ENCODE results near the gene ATP1B3.

Gene ATP1B3

GRCh38 chr3:141876381-141876890 is at the start of gene ATP1B3:
ATP1B3 (plus strand) TSS chr3:141876643; CDS start chr3:141876802, 159 bp downstream.
- no peak for TF ChIP-seq CTCF (IDR thresholded peaks at IDR 0.05; ENCODE audit: insufficient read depth, missing control alignments)
- DNase-seq (ENCODE audit: insufficient read length, low spot score) (no peak), FAIRE-seq (no peak)

DNA sequence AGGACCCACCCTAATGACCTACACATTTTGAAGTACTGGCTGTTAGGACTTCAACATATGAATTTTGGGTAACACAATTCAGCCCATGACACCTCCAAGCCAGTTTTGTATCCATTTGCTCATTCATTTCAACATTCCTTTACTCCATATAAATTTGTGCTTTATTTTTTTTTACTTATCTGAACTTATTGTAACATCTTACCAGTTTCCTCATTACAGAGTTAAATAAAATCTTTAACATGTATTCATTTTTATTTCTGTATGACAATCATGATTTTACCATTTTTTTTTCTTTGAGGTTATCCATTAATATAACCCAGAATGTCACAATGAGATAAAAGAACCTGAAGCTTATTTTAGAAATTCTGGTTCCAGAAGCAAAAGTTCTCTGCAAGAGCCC is 48.0 kb upstream of the ATP1B3 start:
- TF ChIP-seq CTCF (IDR thresholded peaks at IDR 0.05; ENCODE audit: insufficient read depth, missing control alignments), result no peak
- no peak for DNase-seq (ENCODE audit: insufficient read length, low spot score)
- FAIRE-seq, result no peak

DNA sequence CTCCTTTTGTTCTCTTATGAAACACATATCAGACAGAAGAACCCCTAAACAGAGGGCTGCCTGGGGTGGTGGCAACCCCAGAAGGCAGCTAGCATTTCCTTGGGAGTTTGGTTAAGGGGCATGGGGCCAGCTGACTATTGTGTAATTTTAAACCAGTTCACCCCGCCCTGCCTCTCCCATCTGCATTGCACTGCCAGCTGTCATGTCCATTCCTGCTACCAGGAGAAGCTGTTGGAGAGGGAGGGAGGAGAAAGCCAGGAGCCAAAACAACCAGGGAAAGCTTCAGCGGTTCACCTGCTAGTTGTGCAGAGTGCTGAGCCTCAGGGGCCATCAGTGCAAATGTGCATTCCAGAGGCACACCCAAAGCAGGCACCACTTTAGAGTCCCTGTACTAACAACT is 47.6 kb upstream of the ATP1B3 start:
- DNase-seq (ENCODE audit: insufficient read length, low spot score), result no peak
- no peak for FAIRE-seq
- no peak for TF ChIP-seq CTCF (IDR thresholded peaks at IDR 0.05; ENCODE audit: insufficient read depth, missing control alignments)

GRCh38 chr3:141830508-141830907 is 45.9 kb upstream of the ATP1B3 start:
- DNase-seq (ENCODE audit: insufficient read length, low spot score) (no peak), FAIRE-seq (no peak)
- TF ChIP-seq CTCF (IDR thresholded peaks at IDR 0.05; ENCODE audit: insufficient read depth, missing control alignments), result no peak

GRCh38 chr3:141834292-141834691 is 42.2 kb upstream of the ATP1B3 start:
- no peak for TF ChIP-seq CTCF (IDR thresholded peaks at IDR 0.05; ENCODE audit: insufficient read depth, missing control alignments)
- FAIRE-seq (no peak), DNase-seq (ENCODE audit: insufficient read length, low spot score) (no peak)

- TF ChIP-seq CTCF (IDR thresholded peaks at IDR 0.05; ENCODE audit: insufficient read depth, missing control alignments), result no peak
- FAIRE-seq (no peak), DNase-seq (ENCODE audit: insufficient read length, low spot score) (no peak)
Measured at GRCh38 chr3:141835557-141836229, 40.8 kb upstream of the ATP1B3 start.

GRCh38 chr3:141839389-141839788 is 37.1 kb upstream of the ATP1B3 start:
- FAIRE-seq (no peak), DNase-seq (ENCODE audit: insufficient read length, low spot score) (no peak)
- TF ChIP-seq CTCF (IDR thresholded peaks at IDR 0.05; ENCODE audit: insufficient read depth, missing control alignments), result no peak
